Measurements from ENCODE around the gene CISH. TPM values are rescaled to one million over a fixed set of nuclear protein-coding genes. Genes with fewer than 3 reads are reported as not detected.

Gene CISH
- total and polyA plus RNA-seq, 10 of the 15 experiments (the other 5 are each of a cell fraction or from before 2014, with no cell fraction given): 0.21 to 4.4 (median 1.8) TPM

DNA sequence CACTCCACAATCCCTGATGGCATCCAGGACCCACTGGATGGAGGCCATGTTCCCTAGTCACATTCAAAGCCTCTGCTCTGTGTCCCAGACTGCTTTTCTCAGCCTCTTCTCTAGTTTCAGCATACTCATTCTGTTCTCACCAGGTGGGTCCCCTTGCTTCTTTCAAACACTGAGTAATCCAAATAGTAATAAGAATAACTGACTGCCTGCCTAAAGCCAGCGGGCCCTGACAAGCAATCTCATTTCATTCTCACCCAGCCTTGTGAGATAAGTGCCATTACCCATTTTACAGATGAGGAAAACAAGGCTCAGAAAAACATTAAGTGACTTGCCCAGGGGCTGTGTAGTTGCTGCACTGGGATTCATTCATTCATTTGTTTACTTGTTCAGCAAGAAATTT is 30.8 kb upstream of the CISH start (continued):
- no peak for TF ChIP-seq E4F1 (IDR thresholded peaks at IDR 0.05; ENCODE audit: borderline replicate concordance, partially characterized antibody)

- SMC1A ChIA-PET (ENCODE audit: uncharacterized antibody, unreplicated experiment): no interaction called here
- Histone ChIP-seq H4K20me1 (ENCODE audit: control insufficient read depth, insufficient read depth) (no peaks in the 10 kb centered on the region), H3K4me3 (no peak overlapping the region), H2AFZ (ENCODE audit: control insufficient read depth, low read depth, low read length) (no peak overlapping the region), H3K36me3 (ENCODE audit: control insufficient read depth in 2 of 2, insufficient read depth in 2 of 2, low read length in 1 of 2) (peaks cover 0 to 10% of the 10 kb centered on the region in 2 experiments; a peak in 2 of 4 replicates), H3K27ac (ENCODE audit: control insufficient read depth, insufficient read depth) (no peak overlapping the region), H3K79me2 (ENCODE audit: control insufficient read depth, insufficient read depth, low read length) (no peaks in the 10 kb centered on the region), H3K4me1 (ENCODE audit: control insufficient read depth, insufficient read depth, low read length) (peaks cover 2% of the 10 kb centered on the region), H3K9me3 (replicated peaks; ENCODE audit: control insufficient read depth, insufficient read depth, low read length) (no peaks in the 10 kb centered on the region), H3K27me3 (replicated peaks in 1 of 2; ENCODE audit: control insufficient read depth in 2 of 2, insufficient read depth in 2 of 2, low read length in 1 of 2) (no peaks in the 10 kb centered on the region), H3K4me2 (ENCODE audit: control insufficient read depth, insufficient read depth) (no peak overlapping the region), H3K9ac (ENCODE audit: control insufficient read depth, insufficient read depth, low read length) (no peak overlapping the region)
- in situ Hi-C loops (cut with MboI): no loop called here
- POLR2A ChIA-PET: no interaction called here
- CTCF ChIA-PET: interaction anchor here (1.4 kb wide), 1 partner anchor 23 kb away, joined by 3 read pairs; no protein-coding TSS in a partner anchor
- 92% methylated on average over 6 of the region's 6 CpGs for WGBS (ENCODE audit: insufficient coverage, insufficient replicate concordance, low lambda C conversion rate, missing lambda C conversion rate)
- ATAC-seq (no peak), FAIRE-seq (no peak), DNase-seq (ENCODE audit: low read depth, low spot score) (no peak)
- TF ChIP-seq, protein P1, sequence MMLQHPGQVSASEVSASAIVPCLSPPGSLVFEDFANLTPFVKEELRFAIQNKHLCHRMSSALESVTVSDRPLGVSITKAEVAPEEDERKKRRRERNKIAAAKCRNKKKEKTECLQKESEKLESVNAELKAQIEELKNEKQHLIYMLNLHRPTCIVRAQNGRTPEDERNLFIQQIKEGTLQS (IDR thresholded peaks at IDR 0.05; ENCODE audit: borderline replicate concordance, extremely low read depth, low read depth, low read length): no peak
- TF ChIP-seq FOS (IDR thresholded peaks at IDR 0.05; ENCODE audit: borderline replicate concordance, extremely low read depth, insufficient read length): no peak
- no peak for TF ChIP-seq SMAD5 (IDR thresholded peaks at IDR 0.05; ENCODE audit: low read depth)
- TF ChIP-seq POLR2AphosphoS2 (IDR thresholded peaks at IDR 0.05; ENCODE audit: low read depth, low read length): no peak
- no peak for TF ChIP-seq POLR2A (IDR thresholded peaks at IDR 0.05; ENCODE audit: low read depth, low read length)
- TF ChIP-seq BRCA1 (IDR thresholded peaks at IDR 0.05; ENCODE audit: low read depth, low read length): no peak
- no peak for TF ChIP-seq SP1 (IDR thresholded peaks at IDR 0.05; ENCODE audit: low read depth, low read length)
- no peak for TF ChIP-seq NBN (IDR thresholded peaks at IDR 0.05)
- no TSS peak for BruUV-seq (replicated peaks)
- intact Hi-C loops (cut with micrococcal nuclease; ENCODE audit: unreplicated experiment): no loop called here
- RAD21 ChIA-PET (ENCODE audit: unreplicated experiment): no interaction called here
These were observed 27.5 kb upstream of the CISH start for GRCh38 chr3:50639055-50639494.

All from GM12878 (cell line).